ENCODE data around the gene CMYA5.
"Not testable (repeated sequence)": the region's sequence is repeated elsewhere in the genome, so short reads cannot be mapped to it uniquely, and the experiment has no call there.

DNA sequence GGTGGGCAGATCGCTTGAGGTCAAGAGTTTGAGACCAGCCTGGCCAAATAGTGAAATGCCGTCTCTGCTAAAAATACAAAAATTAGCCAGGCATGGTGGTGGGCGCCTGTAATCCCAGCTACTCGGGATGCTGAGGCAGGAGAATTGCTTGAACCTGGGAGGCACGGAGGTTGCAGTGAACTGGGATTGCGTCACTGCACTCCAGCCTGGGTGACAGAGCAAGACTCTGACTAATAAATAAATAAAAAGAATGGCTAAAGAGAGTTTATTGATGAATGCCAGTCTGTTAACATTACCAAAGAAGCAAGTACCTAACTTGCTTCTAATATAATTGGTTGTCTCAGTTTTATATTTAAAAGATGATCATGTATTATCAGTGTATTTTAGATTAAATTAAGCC is 13.3 kb upstream of the CMYA5 start:
- not testable (repeated sequence) for TF ChIP-seq EZH2 (optimal IDR thresholded peaks at IDR 0.05; ENCODE audit: low read depth, low read length); CTCF (IDR thresholded peaks at IDR 0.05; ENCODE audit: low read length); EZH2phosphoT487 (IDR thresholded peaks at IDR 0.05; ENCODE audit: low read length)

Measured in MM.1S (cell line).